HG03060 (cell line): ENCODE data around the gene ERP29.
A peak's percentile ranks its signal among the peaks of the same experiment; 100 is the strongest.
"Not testable (repeated sequence)": the region's sequence is repeated elsewhere in the genome, so short reads cannot be mapped to it uniquely, and the experiment has no call there.

Experiments
- ATAC-seq: cut with Tn5 transposase; IDR thresholded peaks from one replicate; pipeline ENCODE4 v1.9.1; 2021; ENCODE audit warnings: low read depth, moderate number of reproducible peaks; ENCODE audit not compliant: unreplicated experiment

ERP29 gene

GRCh38 chr12:112000820-112001219, 12.4 kb upstream of the ERP29 start:
- no peak for ATAC-seq

- ATAC-seq = no peak
Measured at GRCh38 chr12:112001576-112001975, 11.7 kb upstream of the ERP29 start.

- ATAC-seq = no peak
Measured at GRCh38 chr12:112004041-112004440, 9.2 kb upstream of the ERP29 start.

- ATAC-seq = no peak
Measured at GRCh38 chr12:112005419-112006395, 7.5 kb upstream of the ERP29 start.

- ATAC-seq = no peak
Measured at GRCh38 chr12:112007945-112008344, 5.3 kb upstream of the ERP29 start.

GRCh38 chr12:112008918-112009317, 4.3 kb upstream of the ERP29 start:
- no peak for ATAC-seq

- ATAC-seq = not testable (repeated sequence)
Measured at GRCh38 chr12:112009596-112009995, 3.6 kb upstream of the ERP29 start.

- no peak for ATAC-seq
Measured at GRCh38 chr12:112010415-112011344, 2.5 kb upstream of the ERP29 start.

GRCh38 chr12:112011685-112012084, 1.5 kb upstream of the ERP29 start:
- no peak for ATAC-seq

GRCh38 chr12:112013601-112014402, 576 bp downstream of the ERP29 start:
- peak; percentile 1 for ATAC-seq

- no peak for ATAC-seq
Measured at GRCh38 chr12:112015938-112016337, 2.7 kb downstream of the ERP29 start.

- ATAC-seq = no peak
Measured at GRCh38 chr12:112017041-112017440, 3.8 kb downstream of the ERP29 start.

GRCh38 chr12:112018571-112019237, 5.5 kb downstream of the ERP29 start:
- ATAC-seq = no peak

- no peak for ATAC-seq
Measured at GRCh38 chr12:112020947-112021457, 7.8 kb downstream of the ERP29 start.

- no peak for ATAC-seq
Measured at GRCh38 chr12:112022241-112023016, 9.2 kb downstream of the ERP29 start.

GRCh38 chr12:112023759-112024396, 10.7 kb downstream of the ERP29 start:
- ATAC-seq = no peak

GRCh38 chr12:112025808-112026375, 12.7 kb downstream of the ERP29 start:
- no peak for ATAC-seq

- ATAC-seq = no peak
Measured at GRCh38 chr12:112029301-112029700, 16.1 kb downstream of the ERP29 start.
